Fibroblast of mammary gland (primary cell): ENCODE results near the gene MTRF1.
"Not testable (repeated sequence)": the region's sequence is repeated elsewhere in the genome, so short reads cannot be mapped to it uniquely, and the experiment has no call there.

Experiments
- DNase-seq: peaks from one replicate; pipeline ENCODE4 v3.0.0-alpha.2; 2010; ENCODE audit warnings: low read depth
- H3K4me3 ChIP-seq: 2 replicates; pipeline ENCODE4 v1.5.1; 2011; ENCODE audit warnings: low read depth, mild to moderate bottlenecking, low read length, moderate library complexity; ENCODE audit not compliant: control insufficient read depth
- TF ChIP-seq, protein P1 (sequence below): conservative IDR thresholded peaks from 2 replicates; pipeline ENCODE4 v1.5.1; 2011; ENCODE audit warnings: low read depth, low read length, inconsistent platforms; ENCODE audit not compliant: control insufficient read depth, insufficient read depth

Gene MTRF1

DNA sequence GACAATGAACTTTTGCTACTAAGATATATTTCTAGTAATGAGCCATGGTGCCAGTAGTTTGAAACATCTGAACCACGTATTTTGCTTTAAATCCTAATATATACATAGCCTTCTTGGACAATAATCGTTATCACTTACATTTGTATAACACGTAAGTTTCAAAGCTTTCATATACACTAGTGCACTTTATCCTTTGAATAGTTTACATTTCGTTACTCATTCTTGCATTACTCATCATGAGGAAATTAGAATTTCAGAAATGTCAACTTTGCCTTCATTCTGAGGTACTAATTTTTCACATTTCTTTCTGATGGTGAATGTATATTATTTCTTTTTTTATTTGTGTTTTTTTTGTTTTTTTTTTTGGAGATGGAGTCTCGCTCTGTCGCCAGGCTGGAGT, 74.8 kb downstream of the MTRF1 start:
- DNase-seq = peak; percentile 54
- TF ChIP-seq, protein P1, sequence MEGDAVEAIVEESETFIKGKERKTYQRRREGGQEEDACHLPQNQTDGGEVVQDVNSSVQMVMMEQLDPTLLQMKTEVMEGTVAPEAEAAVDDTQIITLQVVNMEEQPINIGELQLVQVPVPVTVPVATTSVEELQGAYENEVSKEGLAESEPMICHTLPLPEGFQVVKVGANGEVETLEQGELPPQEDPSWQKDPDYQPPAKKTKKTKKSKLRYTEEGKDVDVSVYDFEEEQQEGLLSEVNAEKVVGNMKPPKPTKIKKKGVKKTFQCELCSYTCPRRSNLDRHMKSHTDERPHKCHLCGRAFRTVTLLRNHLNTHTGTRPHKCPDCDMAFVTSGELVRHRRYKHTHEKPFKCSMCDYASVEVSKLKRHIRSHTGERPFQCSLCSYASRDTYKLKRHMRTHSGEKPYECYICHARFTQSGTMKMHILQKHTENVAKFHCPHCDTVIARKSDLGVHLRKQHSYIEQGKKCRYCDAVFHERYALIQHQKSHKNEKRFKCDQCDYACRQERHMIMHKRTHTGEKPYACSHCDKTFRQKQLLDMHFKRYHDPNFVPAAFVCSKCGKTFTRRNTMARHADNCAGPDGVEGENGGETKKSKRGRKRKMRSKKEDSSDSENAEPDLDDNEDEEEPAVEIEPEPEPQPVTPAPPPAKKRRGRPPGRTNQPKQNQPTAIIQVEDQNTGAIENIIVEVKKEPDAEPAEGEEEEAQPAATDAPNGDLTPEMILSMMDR = no peak
- no peak overlapping the region for H3K4me3 ChIP-seq

DNA sequence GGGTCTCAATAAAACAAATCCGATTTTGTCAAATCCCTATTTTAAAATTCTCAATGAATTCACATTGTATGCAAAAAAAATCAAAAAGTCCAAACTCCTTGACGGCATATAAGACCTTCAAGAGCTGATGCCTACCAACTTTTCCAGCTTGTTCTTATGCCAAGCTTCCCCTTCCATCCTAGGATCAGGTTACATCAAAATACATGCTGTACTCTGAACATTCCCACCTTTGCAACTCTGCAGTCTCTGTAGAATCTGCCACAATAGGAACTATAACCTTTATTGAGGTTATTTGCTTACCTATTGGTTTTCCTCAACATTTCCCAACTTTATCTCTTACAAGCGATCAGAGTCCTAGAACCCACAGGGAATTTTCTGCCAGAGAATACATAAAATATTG, 76.9 kb downstream of the MTRF1 start:
- TF ChIP-seq, protein P1 = no peak
- DNase-seq = no peak

DNA sequence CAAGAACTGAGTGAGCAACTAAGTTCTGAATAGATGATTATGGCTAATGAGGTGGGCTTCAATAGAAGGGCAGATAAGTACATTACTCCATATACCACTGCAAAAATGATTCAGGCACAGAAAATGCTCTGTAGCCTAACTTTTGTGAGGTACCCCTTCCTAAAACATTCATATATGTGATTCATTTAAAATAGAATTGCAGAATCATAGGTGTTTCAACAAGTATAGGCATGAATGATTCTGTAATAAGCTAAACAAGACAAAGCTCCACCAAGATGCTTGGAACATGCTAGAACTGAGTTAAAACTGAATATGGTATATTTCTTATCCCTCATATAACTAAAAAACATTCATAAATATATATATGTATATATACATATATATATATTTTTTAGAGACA, 81.1 kb downstream of the MTRF1 start:
- TF ChIP-seq, protein P1 = no peak
- no peak for DNase-seq
- no peak overlapping the region for H3K4me3 ChIP-seq

More for the DNA sequence above, 76.9 kb downstream of the MTRF1 start:
- H3K4me3 ChIP-seq = no peak overlapping the region

DNA sequence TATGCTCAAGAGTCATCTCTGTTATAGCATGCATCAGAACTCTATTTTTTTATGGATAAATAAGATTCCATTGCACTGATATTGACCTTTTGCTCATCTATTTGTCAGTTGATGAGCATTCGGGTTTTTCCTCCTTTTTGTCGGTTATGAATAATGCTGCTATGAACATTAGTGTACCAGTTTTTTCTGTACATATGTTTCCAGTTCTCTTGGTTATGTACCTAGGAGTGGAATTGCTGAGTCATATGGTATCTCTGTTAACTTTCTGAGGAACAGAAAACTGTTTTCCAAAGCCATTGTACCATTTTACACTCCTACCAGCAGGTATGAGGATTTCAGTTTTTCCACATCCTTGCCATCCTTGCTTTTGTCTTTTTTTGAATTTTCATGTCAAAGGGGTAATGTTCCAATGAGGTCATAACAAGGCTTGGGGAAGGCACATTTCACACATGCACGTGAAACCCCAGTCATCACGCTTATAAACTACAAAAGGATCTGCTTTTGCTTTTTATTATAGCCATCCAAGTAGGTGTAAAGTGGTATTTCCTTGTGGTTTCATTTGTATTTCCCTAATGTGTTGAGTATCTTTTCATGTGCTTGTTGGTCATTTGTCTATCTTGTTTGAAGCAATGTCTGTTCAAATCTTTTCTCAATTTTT, 83.7 kb downstream of the MTRF1 start:
- H3K4me3 ChIP-seq = no peak overlapping the region
- TF ChIP-seq, protein P1 = no peak
- peak; percentile 87 for DNase-seq

DNA sequence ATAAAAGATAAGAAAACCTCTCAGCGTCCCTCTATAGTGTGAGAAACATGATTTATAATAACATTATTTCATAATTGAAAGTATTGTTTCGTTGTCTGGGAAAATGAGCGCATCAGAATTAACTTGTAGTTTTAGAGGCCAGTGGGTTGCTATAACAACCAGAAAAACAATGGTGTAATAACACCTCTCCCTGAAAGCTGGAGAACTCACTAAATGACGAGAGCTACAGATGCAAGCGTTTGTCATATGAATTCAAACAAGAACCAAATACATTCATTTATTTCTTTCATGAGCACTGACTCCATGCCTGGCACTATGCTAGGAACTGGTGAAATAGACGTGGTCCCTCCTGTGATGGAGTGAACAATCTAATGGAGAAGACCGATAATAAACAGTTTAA, 85.3 kb downstream of the MTRF1 start:
- peak; percentile 77 for DNase-seq
- H3K4me3 ChIP-seq = no peak overlapping the region
- TF ChIP-seq, protein P1 = no peak

DNA sequence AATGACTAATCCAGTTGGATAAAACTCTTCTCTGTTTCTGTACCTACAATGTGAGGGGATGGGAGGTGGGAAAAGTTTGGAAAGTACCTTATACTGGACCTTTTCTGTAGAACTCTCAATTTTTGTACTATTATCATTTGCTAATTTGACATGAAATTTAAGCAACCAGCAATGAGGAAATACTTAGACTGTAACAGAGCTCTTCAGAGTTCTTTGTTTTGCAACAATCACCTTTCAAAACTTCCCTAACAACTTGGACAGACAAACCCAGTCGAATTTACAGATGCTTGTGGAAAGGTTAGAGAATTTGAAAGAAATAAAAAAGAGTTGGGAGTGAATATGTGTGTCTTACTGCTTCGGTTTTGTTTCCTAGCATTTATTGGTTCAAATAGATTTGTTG, 85.8 kb downstream of the MTRF1 start:
- no peak overlapping the region for H3K4me3 ChIP-seq
- DNase-seq = peak; percentile 18
- TF ChIP-seq, protein P1 = no peak

DNA sequence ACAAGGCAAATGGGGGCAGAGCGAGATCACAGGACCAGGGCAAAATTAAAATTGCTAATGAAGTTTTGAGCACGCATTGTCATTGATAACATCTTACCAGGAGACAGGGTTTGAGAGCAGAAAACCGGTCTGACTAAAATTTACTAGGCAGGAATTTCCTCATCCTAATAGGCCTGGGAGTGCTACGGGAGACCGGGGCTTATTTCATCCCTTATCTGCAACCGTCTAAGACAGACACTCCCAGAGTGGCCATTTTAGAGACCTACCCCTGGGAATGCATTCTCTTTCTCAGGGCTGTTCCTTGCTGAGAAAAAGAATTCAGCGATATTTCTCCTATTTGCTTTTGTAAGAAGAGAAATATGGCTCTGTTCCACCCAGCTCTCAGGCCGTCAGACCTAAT, 87.8 kb downstream of the MTRF1 start:
- not testable (repeated sequence) for H3K4me3 ChIP-seq, DNase-seq
